Measurements from ENCODE around the gene CREBBP. TPM values are rescaled to one million over a fixed set of nuclear protein-coding genes. Genes with fewer than 3 reads are reported as not detected.

The CREBBP gene
- total RNA-seq, 1 experiment from 2014 or later, result 79.6 TPM

GRCh38 chr16:3727806-3728381 is 152.6 kb downstream of the CREBBP start:
- BruUV-seq (replicated peaks), result no TSS peak
- peaks cover 46% of the 10 kb centered on the region for H3K36me3 ChIP-seq (ENCODE audit: insufficient read depth, low read length, poor library complexity, severe bottlenecking)
- TF ChIP-seq CTCF (conservative IDR thresholded peaks at IDR 0.05; ENCODE audit: low read depth, low read length) (no peak), EZH2 (IDR thresholded peaks at IDR 0.05; ENCODE audit: borderline replicate concordance, low read depth, low read length, poor library complexity, severe bottlenecking) (no peak)
- DNase-seq (ENCODE audit: low spot score), result no peak
- no peaks in the 10 kb centered on the region for H3K9me3 ChIP-seq (ENCODE audit: low read depth, low read length, poor library complexity, severe bottlenecking)
- H3K27me3 ChIP-seq (replicated peaks; ENCODE audit: insufficient read depth, low read depth, low read length, poor library complexity), result no peaks in the 10 kb centered on the region
- POLR2A ChIA-PET (ENCODE audit: low non-redundant PET), result no interaction called here
- no peaks in the 10 kb centered on the region for H3K4me1 ChIP-seq (ENCODE audit: insufficient read depth, low read length, poor library complexity, severe bottlenecking)
- CTCF ChIA-PET, result no interaction called here
- no peak overlapping the region for H3K27ac ChIP-seq (ENCODE audit: low read depth, low read length, poor library complexity, severe bottlenecking)
- intact Hi-C loops (cut with micrococcal nuclease; ENCODE audit: unreplicated experiment), result no loop called here
- no peak overlapping the region for H3K4me3 ChIP-seq (ENCODE audit: low read depth, low read length, poor library complexity, severe bottlenecking)

- H3K36me3 ChIP-seq (ENCODE audit: insufficient read depth, low read length, poor library complexity, severe bottlenecking), result peaks cover 34% of the 10 kb centered on the region
- no peaks in the 10 kb centered on the region for H3K4me1 ChIP-seq (ENCODE audit: insufficient read depth, low read length, poor library complexity, severe bottlenecking)
- intact Hi-C loops (cut with micrococcal nuclease; ENCODE audit: unreplicated experiment), result no loop called here
- TF ChIP-seq CTCF (conservative IDR thresholded peaks at IDR 0.05; ENCODE audit: low read depth, low read length) (no peak), EZH2 (IDR thresholded peaks at IDR 0.05; ENCODE audit: borderline replicate concordance, low read depth, low read length, poor library complexity, severe bottlenecking) (no peak)
- no TSS peak for BruUV-seq (replicated peaks)
- no peaks in the 10 kb centered on the region for H3K27me3 ChIP-seq (replicated peaks; ENCODE audit: insufficient read depth, low read depth, low read length, poor library complexity)
- CTCF ChIA-PET, result no interaction called here
- H3K27ac ChIP-seq (ENCODE audit: low read depth, low read length, poor library complexity, severe bottlenecking), result no peak overlapping the region
- no peaks in the 10 kb centered on the region for H3K9me3 ChIP-seq (ENCODE audit: low read depth, low read length, poor library complexity, severe bottlenecking)
- DNase-seq (ENCODE audit: low spot score), result no peak
- H3K4me3 ChIP-seq (ENCODE audit: low read depth, low read length, poor library complexity, severe bottlenecking), result no peak overlapping the region
- POLR2A ChIA-PET (ENCODE audit: low non-redundant PET), result no interaction called here
Measured at GRCh38 chr16:3726021-3726687, 154.4 kb downstream of the CREBBP start.

GRCh38 chr16:3725276-3725675 is 155.2 kb downstream of the CREBBP start:
- no peaks in the 10 kb centered on the region for H3K4me1 ChIP-seq (ENCODE audit: insufficient read depth, low read length, poor library complexity, severe bottlenecking)
- DNase-seq (ENCODE audit: low spot score), result no peak
- TF ChIP-seq EZH2 (IDR thresholded peaks at IDR 0.05; ENCODE audit: borderline replicate concordance, low read depth, low read length, poor library complexity, severe bottlenecking) (no peak), CTCF (conservative IDR thresholded peaks at IDR 0.05; ENCODE audit: low read depth, low read length) (no peak)
- CTCF ChIA-PET, result no interaction called here
- H3K36me3 ChIP-seq (ENCODE audit: insufficient read depth, low read length, poor library complexity, severe bottlenecking), result peaks cover 25% of the 10 kb centered on the region
- intact Hi-C loops (cut with micrococcal nuclease; ENCODE audit: unreplicated experiment), result no loop called here
- no peak overlapping the region for H3K27ac ChIP-seq (ENCODE audit: low read depth, low read length, poor library complexity, severe bottlenecking)
- no peaks in the 10 kb centered on the region for H3K9me3 ChIP-seq (ENCODE audit: low read depth, low read length, poor library complexity, severe bottlenecking)
- H3K27me3 ChIP-seq (replicated peaks; ENCODE audit: insufficient read depth, low read depth, low read length, poor library complexity), result no peaks in the 10 kb centered on the region
- no TSS peak for BruUV-seq (replicated peaks)
- no peak overlapping the region for H3K4me3 ChIP-seq (ENCODE audit: low read depth, low read length, poor library complexity, severe bottlenecking)
- POLR2A ChIA-PET (ENCODE audit: low non-redundant PET), result interaction anchor here (0.6 kb wide), 1 partner anchor 120 kb away, joined by 19 read pairs; no protein-coding TSS in a partner anchor

Data from A673 (cell line).